A673 (cell line): ENCODE results near the gene PHC2. TPM values are rescaled to one million over a fixed set of nuclear protein-coding genes. Genes with fewer than 3 reads are reported as not detected.
"Not testable (repeated sequence)": the region's sequence is repeated elsewhere in the genome, so short reads cannot be mapped to it uniquely, and the experiment has no call there.

Source experiments
- BruUV-seq: library from RNA; stranded (reverse); fragments of 400-500 nt; replicated peaks from 2 replicates; lab custom pipeline; 2021; lab: Mats Ljungman, UMichigan
- CTCF ChIA-PET: fragments of 300-600 bp; sonication (Branson Sonifier 250); formaldehyde crosslinking; loops from one replicate; lab custom pipeline; 2022; ENCODE audit warnings: antibody characterized with exemption; lab: Charles Lee
- POLR2A ChIA-PET: fragments of 300-600 bp; sonication (Branson Sonifier 250); formaldehyde crosslinking; loops from one replicate; lab custom pipeline; 2022; ENCODE audit warnings: antibody characterized with exemption; ENCODE audit not compliant: low non-redundant PET; lab: Charles Lee
- DNase-seq: peaks from one replicate; pipeline ENCODE4 v3.0.0-alpha.2; 2015; ENCODE audit warnings: low spot score
- H3K27ac ChIP-seq: fragments of 200-600 bp; sonication (generic); 2 replicates; pipeline ENCODE4 v1.5.1; 2016; ENCODE audit warnings: mixed run types, low read depth, mild to moderate bottlenecking, mixed read lengths, antibody characterized with exemption, low read length; ENCODE audit not compliant: poor library complexity, severe bottlenecking
- H3K27me3 ChIP-seq: fragments of 200-600 bp; sonication (generic); replicated peaks from 2 replicates; pipeline ENCODE4 v1.6.1; 2017; ENCODE audit warnings: mixed run types, low read depth, mild to moderate bottlenecking, mixed read lengths, antibody characterized with exemption, low read length; ENCODE audit not compliant: insufficient read depth, poor library complexity
- H3K36me3 ChIP-seq: fragments of 200-600 bp; sonication (generic); 2 replicates; pipeline ENCODE4 v1.6.1; 2016; ENCODE audit warnings: mixed run types, mild to moderate bottlenecking, mixed read lengths, antibody characterized with exemption, low read length; ENCODE audit not compliant: insufficient read depth, poor library complexity, severe bottlenecking
- H3K4me1 ChIP-seq: fragments of 200-600 bp; sonication (generic); 2 replicates; pipeline ENCODE4 v1.6.1; 2017; ENCODE audit warnings: mixed run types, mild to moderate bottlenecking, mixed read lengths, antibody characterized with exemption, low read length; ENCODE audit not compliant: insufficient read depth, poor library complexity, severe bottlenecking
- H3K4me3 ChIP-seq: fragments of 200-600 bp; sonication (generic); 2 replicates; pipeline ENCODE4 v1.5.1; 2016; ENCODE audit warnings: low read depth, mixed run types, mild to moderate bottlenecking, mixed read lengths, low read length; ENCODE audit not compliant: poor library complexity, severe bottlenecking
- H3K9me3 ChIP-seq: fragments of 200-600 bp; sonication (generic); 2 replicates; pipeline ENCODE4 v1.6.1; 2016; ENCODE audit warnings: mixed run types, low read depth, mild to moderate bottlenecking, mixed read lengths, antibody characterized with exemption, low read length; ENCODE audit not compliant: poor library complexity, severe bottlenecking
- EZH2 ChIP-seq: fragments of 200-600 bp; sonication (generic); IDR thresholded peaks from 2 replicates; pipeline ENCODE4 v1.6.1; 2017; ENCODE audit warnings: borderline replicate concordance, low read depth, mild to moderate bottlenecking, mixed read lengths, antibody characterized with exemption, low read length; ENCODE audit not compliant: poor library complexity, severe bottlenecking
- intact Hi-C: fragments of 100-400 bp; cut with micrococcal nuclease; formaldehyde crosslinking; loops from one replicate; pipeline ENCODE4 v1.10.0; 2022; ENCODE audit not compliant: unreplicated experiment
- total RNA-seq: library from RNA; stranded (reverse); gene quantifications from 2 replicates; pipeline ENCODE4 v1.2.3, GENCODE V29; 2021
- TF ChIP-seq, protein P1 (sequence below): fragments of 300-800, 200-600 bp; sonication (generic); conservative IDR thresholded peaks from 2 replicates; pipeline ENCODE4 v1.5.1; 2017; ENCODE audit warnings: low read depth, mild to moderate bottlenecking, antibody characterized with exemption, low read length, moderate library complexity, mixed read lengths

PHC2 gene
- total RNA-seq, 1 experiment from 2014 or later: 136 TPM

DNA sequence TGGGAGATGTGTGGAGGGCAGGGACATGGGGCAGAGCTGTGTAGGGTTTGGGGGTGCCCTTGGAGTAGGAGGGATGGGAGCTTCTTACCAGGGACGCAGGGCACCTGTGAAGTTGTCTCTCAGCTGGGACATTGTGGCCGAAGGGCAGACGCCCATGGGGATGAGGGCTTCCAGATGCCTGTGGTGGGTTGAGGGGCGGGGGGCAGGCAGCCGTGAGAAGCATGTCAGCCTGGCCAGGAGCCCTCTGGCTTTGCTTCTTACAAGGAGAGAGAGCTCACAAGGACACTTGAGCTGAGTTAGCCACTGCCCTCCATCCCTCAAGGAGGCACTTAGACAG is 118.5 kb downstream of the PHC2 start:
- H3K27me3 ChIP-seq: no peaks in the 10 kb centered on the region
- H3K27ac ChIP-seq: no peak overlapping the region
- no peak overlapping the region for H3K4me3 ChIP-seq
- intact Hi-C loops: no loop called here
- TF ChIP-seq, protein P1, sequence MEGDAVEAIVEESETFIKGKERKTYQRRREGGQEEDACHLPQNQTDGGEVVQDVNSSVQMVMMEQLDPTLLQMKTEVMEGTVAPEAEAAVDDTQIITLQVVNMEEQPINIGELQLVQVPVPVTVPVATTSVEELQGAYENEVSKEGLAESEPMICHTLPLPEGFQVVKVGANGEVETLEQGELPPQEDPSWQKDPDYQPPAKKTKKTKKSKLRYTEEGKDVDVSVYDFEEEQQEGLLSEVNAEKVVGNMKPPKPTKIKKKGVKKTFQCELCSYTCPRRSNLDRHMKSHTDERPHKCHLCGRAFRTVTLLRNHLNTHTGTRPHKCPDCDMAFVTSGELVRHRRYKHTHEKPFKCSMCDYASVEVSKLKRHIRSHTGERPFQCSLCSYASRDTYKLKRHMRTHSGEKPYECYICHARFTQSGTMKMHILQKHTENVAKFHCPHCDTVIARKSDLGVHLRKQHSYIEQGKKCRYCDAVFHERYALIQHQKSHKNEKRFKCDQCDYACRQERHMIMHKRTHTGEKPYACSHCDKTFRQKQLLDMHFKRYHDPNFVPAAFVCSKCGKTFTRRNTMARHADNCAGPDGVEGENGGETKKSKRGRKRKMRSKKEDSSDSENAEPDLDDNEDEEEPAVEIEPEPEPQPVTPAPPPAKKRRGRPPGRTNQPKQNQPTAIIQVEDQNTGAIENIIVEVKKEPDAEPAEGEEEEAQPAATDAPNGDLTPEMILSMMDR: no peak
- TF ChIP-seq EZH2: no peak
- ChIA-PET POLR2A (no interaction called here), CTCF (no interaction called here)
- no peaks in the 10 kb centered on the region for H3K9me3 ChIP-seq
- peaks cover 5% of the 10 kb centered on the region for H3K4me1 ChIP-seq
- H3K36me3 ChIP-seq: no peaks in the 10 kb centered on the region
- no peak for DNase-seq
- no TSS peak for BruUV-seq

DNA sequence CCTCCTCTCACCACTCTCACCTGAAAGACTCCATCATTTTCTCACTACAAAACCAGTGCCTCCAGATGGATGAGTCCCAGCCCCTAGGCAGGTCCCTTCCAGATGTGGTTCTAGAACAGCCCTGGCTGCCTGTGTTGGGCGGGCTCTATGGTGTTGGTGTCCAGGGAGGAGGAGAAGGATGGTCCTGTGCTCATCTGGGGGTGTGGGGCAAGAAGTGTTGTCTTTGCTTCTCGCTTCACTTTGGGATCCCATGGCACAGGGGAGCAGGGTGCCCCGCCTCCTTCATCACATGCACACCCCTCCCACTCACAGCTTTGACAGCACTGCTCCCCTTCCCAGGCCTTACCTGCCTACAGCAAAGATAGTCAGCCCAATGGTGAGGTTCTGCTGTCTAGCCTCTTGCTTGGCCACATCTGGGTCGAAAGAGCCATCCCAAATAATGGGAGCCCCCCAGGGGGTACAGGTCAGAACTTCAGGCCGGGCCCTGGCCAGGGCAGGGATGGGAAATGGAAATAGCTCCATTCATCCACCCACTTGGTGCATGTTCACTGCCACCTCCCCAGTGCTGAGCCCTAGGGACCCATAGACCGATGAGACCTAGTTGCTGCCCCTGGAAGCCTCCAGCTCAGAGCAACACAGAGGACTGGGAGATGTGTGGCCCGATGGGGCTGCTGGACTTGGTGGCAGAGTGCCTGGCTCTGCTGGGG is 119.0 kb downstream of the PHC2 start:
- POLR2A ChIA-PET: interaction anchor here (0.6 kb wide), 1 partner anchor 51 kb away, joined by 3 read pairs; no protein-coding TSS in a partner anchor
- Histone ChIP-seq H3K36me3 (no peaks in the 10 kb centered on the region), H3K27ac (no peak overlapping the region), H3K9me3 (no peaks in the 10 kb centered on the region), H3K4me1 (peaks cover 5% of the 10 kb centered on the region), H3K4me3 (no peak overlapping the region), H3K27me3 (no peaks in the 10 kb centered on the region)
- TF ChIP-seq, protein P1: no peak
- TF ChIP-seq EZH2: no peak
- DNase-seq: no peak
- BruUV-seq: no TSS peak
- intact Hi-C loops: no loop called here
- CTCF ChIA-PET: no interaction called here

DNA sequence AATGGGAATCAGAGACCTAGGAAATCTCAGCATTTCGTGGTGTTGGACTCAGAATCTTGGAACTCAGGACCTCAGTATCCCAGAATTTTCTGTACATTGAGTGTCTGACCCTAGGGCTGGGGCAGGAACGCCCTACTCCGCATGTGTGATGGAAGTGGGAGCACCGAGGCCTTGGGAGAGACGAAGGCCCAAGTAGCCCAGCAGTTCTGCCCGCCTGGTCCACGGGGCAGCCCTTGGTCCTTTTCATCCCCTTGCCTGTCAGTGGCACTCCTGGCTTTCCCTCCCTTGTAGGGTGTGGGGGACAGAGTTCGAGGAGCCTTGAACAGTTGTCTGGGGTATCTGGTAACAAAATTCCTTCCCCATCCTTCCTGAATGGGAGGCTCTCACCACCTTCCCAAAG is 120.2 kb downstream of the PHC2 start:
- H3K27ac ChIP-seq: no peak overlapping the region
- H3K4me3 ChIP-seq: no peak overlapping the region
- H3K4me1 ChIP-seq: peaks cover 5% of the 10 kb centered on the region
- H3K9me3 ChIP-seq: no peaks in the 10 kb centered on the region
- TF ChIP-seq, protein P1: no peak
- TF ChIP-seq EZH2: no peak
- ChIA-PET CTCF (no interaction called here), POLR2A (no interaction called here)
- DNase-seq: no peak
- intact Hi-C loops: no loop called here
- BruUV-seq: no TSS peak
- no peaks in the 10 kb centered on the region for H3K36me3 ChIP-seq
- H3K27me3 ChIP-seq: no peaks in the 10 kb centered on the region

DNA sequence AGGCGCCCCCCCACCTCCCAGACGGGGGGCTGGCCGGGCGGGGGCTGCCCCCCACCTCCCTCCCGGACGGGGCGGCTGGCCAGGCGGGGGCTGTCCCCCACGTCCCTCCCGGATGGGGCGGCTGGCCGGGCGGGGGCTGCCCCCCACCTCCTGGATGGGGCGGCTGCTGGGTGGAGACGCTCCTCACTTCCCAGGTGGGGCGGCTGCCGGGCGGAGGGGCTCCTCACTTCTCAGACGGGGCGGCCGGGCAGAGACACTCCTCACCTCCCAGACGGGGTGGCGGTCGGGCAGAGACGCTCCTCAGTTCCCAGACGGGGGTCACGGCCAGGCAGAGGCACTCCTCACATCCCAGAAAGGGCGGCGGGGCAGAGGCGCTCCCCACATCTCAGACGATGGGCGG is 121.5 kb downstream of the PHC2 start:
- H3K27me3 ChIP-seq, intact Hi-C loops, POLR2A ChIA-PET, BruUV-seq, DNase-seq, H3K27ac ChIP-seq, H3K9me3 ChIP-seq, H3K4me1 ChIP-seq, H3K4me3 ChIP-seq, CTCF ChIA-PET, H3K36me3 ChIP-seq: not testable (repeated sequence)
